MCF 10A (cell line): Measurements from ENCODE around the gene RGS16. TPM values are rescaled to one million over a fixed set of nuclear protein-coding genes. Genes with fewer than 3 reads are reported as not detected.

Experiments used
- BruUV-seq: library from RNA; stranded (reverse); fragments of 400-500 nt; replicated peaks from 2 replicates; lab custom pipeline; 2021; lab: Mats Ljungman, UMichigan
- CTCF ChIA-PET: fragments of 300-600 bp; sonication (Branson Sonifier 250); formaldehyde crosslinking; extraction: SDS; loops from one replicate; lab custom pipeline; 2021; ENCODE audit warnings: antibody characterized with exemption, inconsistent platforms; lab: Yijun Ruan, JAX
- POLR2A ChIA-PET: fragments of 300-600, 350-650 bp; sonication (Branson Sonifier 250); formaldehyde crosslinking; extraction: SDS; loops from one replicate; lab custom pipeline; 2020; ENCODE audit warnings: antibody characterized with exemption, inconsistent platforms; lab: Yijun Ruan, JAX
- DNase-seq: peaks from one replicate; pipeline ENCODE4 v3.0.0-alpha.2; 2018; ENCODE audit not compliant: unreplicated experiment
- H3K27ac Mint-ChIP-seq: one replicate; pipeline ENCODE4 v1.8.0; 2022; ENCODE audit warnings: mild to moderate bottlenecking, low read depth, mixed read lengths; ENCODE audit not compliant: unreplicated experiment
- H3K27me3 Mint-ChIP-seq: one replicate; pipeline ENCODE4 v1.8.0; 2022; ENCODE audit warnings: mixed read lengths; ENCODE audit not compliant: insufficient read depth, unreplicated experiment
- H3K36me3 Mint-ChIP-seq: one replicate; pipeline ENCODE4 v1.8.0; 2022; ENCODE audit warnings: mild to moderate bottlenecking, moderate library complexity, mixed read lengths; ENCODE audit not compliant: insufficient read depth, unreplicated experiment
- H3K4me1 Mint-ChIP-seq: one replicate; pipeline ENCODE4 v1.8.0; 2022; ENCODE audit warnings: mixed read lengths; ENCODE audit not compliant: insufficient read depth, unreplicated experiment
- H3K4me3 Mint-ChIP-seq: one replicate; pipeline ENCODE4 v1.8.0; 2022; ENCODE audit warnings: mild to moderate bottlenecking, moderate library complexity, mixed read lengths; ENCODE audit not compliant: unreplicated experiment
- H3K9me3 Mint-ChIP-seq: one replicate; pipeline ENCODE4 v1.8.0; 2022; ENCODE audit warnings: mixed read lengths; ENCODE audit not compliant: unreplicated experiment
- CTCF ChIP-seq: fragments of 200-600 bp; IDR thresholded peaks from one replicate; pipeline ENCODE4 v1.8.0; 2022; ENCODE audit warnings: antibody characterized with exemption, mild to moderate bottlenecking; ENCODE audit not compliant: unreplicated experiment
- intact Hi-C: fragments of 100-400 bp; cut with micrococcal nuclease; formaldehyde crosslinking; loops from 2 replicates; pipeline ENCODE4 v1.14.1; 2022
- total RNA-seq: library from RNA; stranded (reverse); gene quantifications from 2 replicates; pipeline ENCODE4 v1.2.3, GENCODE V29; 2022

The RGS16 gene
- total RNA-seq, 1 experiment from 2014 or later = 13.7 TPM

DNA sequence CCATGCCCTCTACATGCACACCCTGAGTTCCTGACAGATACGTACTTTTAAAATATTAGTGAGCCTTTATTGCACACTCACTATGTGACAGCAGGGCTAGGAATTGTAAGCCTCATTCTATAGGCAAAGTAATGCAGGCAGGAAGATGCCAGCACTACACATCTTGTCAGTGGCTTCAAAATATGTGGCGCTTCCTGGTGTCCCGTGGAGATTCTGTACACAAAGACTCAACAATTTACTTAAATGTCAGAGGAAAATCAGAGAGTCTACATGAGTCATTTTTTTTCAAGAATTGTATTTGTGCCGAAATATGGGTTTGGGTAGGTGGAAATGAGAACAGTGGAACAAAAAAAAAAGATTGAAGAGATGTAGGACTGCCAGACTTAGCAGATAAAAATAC is 42.7 kb downstream of the RGS16 start:
- Mint-ChIP-seq H3K36me3 (no peaks in the 10 kb centered on the region), H3K9me3 (no peaks in the 10 kb centered on the region), H3K4me3 (no peak overlapping the region), H3K4me1 (no peaks in the 10 kb centered on the region), H3K27ac (no peak overlapping the region), H3K27me3 (no peaks in the 10 kb centered on the region)
- no peak for DNase-seq
- ChIA-PET CTCF (interaction anchor here (0.5 kb wide), 1 partner anchor 262 kb away, joined by 3 read pairs; no protein-coding TSS in a partner anchor), POLR2A (interaction anchor here (0.6 to 1.7 kb wide), 3 partner anchors 12 to 77 kb away, joined by 3 to 5 read pairs (median 3); no protein-coding TSS in a partner anchor)
- intact Hi-C loops = no loop called here
- no peak for TF ChIP-seq CTCF
- no TSS peak for BruUV-seq

GRCh38 chr1:182560392-182560984 is 43.7 kb downstream of the RGS16 start:
- CTCF ChIA-PET = interaction anchor here (0.7 kb wide), 1 partner anchor 13 kb away, joined by 3 read pairs; no protein-coding TSS in a partner anchor

GRCh38 chr1:182556279-182556678 is 47.9 kb downstream of the RGS16 start:
- Mint-ChIP-seq H3K9me3 (peaks cover 9% of the 10 kb centered on the region), H3K27me3 (no peaks in the 10 kb centered on the region), H3K27ac (no peak overlapping the region), H3K4me1 (no peaks in the 10 kb centered on the region), H3K36me3 (no peaks in the 10 kb centered on the region), H3K4me3 (no peak overlapping the region)
- BruUV-seq = no TSS peak
- ChIA-PET CTCF (no interaction called here), POLR2A (no interaction called here)
- TF ChIP-seq CTCF = no peak
- DNase-seq = peak; percentile 58
- intact Hi-C loops = no loop called here

More at GRCh38 chr1:182560392-182560984, 43.7 kb downstream of the RGS16 start:
- no peak overlapping the region for H3K4me3 Mint-ChIP-seq
- DNase-seq = no peak
- no peaks in the 10 kb centered on the region for H3K9me3 Mint-ChIP-seq
- no peak overlapping the region for H3K27ac Mint-ChIP-seq
- POLR2A ChIA-PET = no interaction called here
- intact Hi-C loops = no loop called here
- no peak for TF ChIP-seq CTCF
- no TSS peak for BruUV-seq
- H3K27me3 Mint-ChIP-seq = no peaks in the 10 kb centered on the region
- no peaks in the 10 kb centered on the region for H3K4me1 Mint-ChIP-seq
- no peaks in the 10 kb centered on the region for H3K36me3 Mint-ChIP-seq

DNA sequence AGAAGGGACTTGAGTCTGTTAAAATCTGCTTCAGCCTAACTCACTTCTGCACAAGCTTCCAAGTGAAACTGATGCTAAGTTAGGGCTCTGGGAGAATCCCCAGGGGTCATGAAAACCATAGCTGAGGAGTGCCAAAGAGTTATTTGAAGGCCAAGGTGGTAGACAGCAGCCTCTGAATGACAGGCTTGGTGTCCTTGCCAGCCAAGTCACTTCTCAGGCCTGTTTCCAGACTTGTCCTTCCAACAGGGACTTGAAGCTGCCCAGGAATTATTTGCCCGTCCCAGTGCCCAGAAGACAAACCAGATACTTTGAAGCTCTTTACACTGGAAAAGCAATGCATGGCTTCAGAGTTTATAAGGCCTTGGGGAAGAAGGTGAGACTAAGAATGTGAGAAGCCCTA is 48.7 kb downstream of the RGS16 start:
- intact Hi-C loops = no loop called here
- ChIA-PET CTCF (interaction anchor here (0.9 kb wide), 1 partner anchor 15 kb away, joined by 3 read pairs; no protein-coding TSS in a partner anchor), POLR2A (no interaction called here)
- BruUV-seq = no TSS peak
- TF ChIP-seq CTCF = no peak
- Mint-ChIP-seq H3K9me3 (peaks cover 9% of the 10 kb centered on the region), H3K27ac (no peak overlapping the region), H3K4me3 (no peak overlapping the region), H3K36me3 (no peaks in the 10 kb centered on the region), H3K4me1 (no peaks in the 10 kb centered on the region), H3K27me3 (no peaks in the 10 kb centered on the region)
- no peak for DNase-seq
